SKM-1 treated with dmso at 0.1 percent for 144 hours (cell line): Measurements from ENCODE around the gene NF1.
"Not testable (repeated sequence)": the region's sequence is repeated elsewhere in the genome, so short reads cannot be mapped to it uniquely, and the experiment has no call there.

Source experiments
- DNase-seq: peaks from one replicate; lab custom pipeline; 2025; ENCODE audit not compliant: unreplicated experiment; lab: John Stamatoyannopoulos, UW

NF1 gene

GRCh38 chr17:31176143-31176542 lies 81.4 kb downstream of the NF1 start:
- DNase-seq: not testable (repeated sequence)

DNA sequence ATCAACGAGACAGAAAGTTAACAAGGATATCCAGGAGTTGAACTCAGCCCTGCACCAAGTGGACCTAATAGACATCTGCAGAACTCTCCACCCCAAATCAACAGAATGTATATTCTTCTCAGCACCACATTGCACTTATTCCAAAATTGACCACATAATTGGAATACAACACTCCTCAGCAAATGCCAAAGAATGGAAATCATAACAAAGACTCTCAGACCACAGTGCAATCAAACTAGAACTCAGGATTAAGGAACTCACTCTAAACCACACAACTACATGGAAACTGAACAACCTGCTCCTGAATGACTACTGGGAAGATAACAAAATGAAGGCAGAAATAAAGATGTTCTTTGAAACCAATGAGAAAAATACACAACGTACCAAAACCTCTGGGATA lies 84.2 kb downstream of the NF1 start:
- DNase-seq: not testable (repeated sequence)

- DNase-seq: no peak
These were observed 100.5 kb downstream of the NF1 start for GRCh38 chr17:31195305-31195704.

- DNase-seq: no peak
These were observed 103.2 kb downstream of the NF1 start for GRCh38 chr17:31198026-31198425.

DNA sequence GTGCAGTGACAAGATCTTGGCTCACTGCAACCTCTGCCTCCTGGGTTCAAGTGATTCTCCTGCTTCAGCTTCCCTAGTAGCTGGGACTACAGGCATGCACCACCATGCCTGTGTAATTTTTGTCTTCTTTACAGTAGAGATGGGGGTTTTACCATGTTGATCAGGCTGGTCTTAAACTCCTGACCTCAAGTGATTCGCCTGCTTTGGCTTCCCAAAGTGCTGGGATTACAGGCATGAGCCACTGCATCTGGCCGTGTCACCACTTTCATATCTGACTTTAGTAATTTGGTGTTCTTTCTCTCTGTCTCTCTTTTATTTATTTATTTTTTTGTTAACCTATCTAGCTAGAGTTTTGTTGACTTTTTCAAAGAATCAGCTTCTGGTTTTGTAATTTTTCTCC lies 103.9 kb downstream of the NF1 start:
- not testable (repeated sequence) for DNase-seq

GRCh38 chr17:31200287-31200686 lies 105.5 kb downstream of the NF1 start:
- no peak for DNase-seq

GRCh38 chr17:31202968-31203367 lies 108.2 kb downstream of the NF1 start:
- no peak for DNase-seq

- no peak for DNase-seq
These were observed 116.7 kb downstream of the NF1 start for GRCh38 chr17:31211352-31212012.

GRCh38 chr17:31216031-31216751 lies 121.4 kb downstream of the NF1 start:
- DNase-seq: peak; percentile 20

GRCh38 chr17:31224366-31224765 lies 129.6 kb downstream of the NF1 start:
- no peak for DNase-seq

DNA sequence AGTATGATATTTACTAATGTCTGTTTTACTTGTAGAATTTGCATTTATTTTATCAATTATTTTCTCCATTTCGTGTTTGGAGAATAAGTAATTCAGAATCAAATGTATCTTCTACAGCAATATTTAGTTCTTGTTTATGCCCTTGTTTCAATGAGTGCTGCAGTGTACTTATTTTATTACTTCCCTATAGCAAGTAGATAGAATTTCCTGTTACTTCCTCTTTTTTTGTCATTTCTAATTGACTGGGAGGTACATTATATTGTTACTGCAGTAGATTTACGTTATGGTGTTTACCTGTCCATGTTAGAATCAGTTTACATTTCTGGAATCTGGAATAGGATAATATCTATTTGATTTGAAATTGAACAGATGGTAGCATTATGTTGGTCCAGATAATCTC lies 131.1 kb downstream of the NF1 start:
- peak; percentile 79 for DNase-seq

- DNase-seq: peak; percentile 10
These were observed 131.6 kb downstream of the NF1 start for GRCh38 chr17:31226373-31226772.

- DNase-seq: no peak
These were observed 132.2 kb downstream of the NF1 start for GRCh38 chr17:31226950-31227349.

GRCh38 chr17:31231852-31232251 lies 137.1 kb downstream of the NF1 start:
- no peak for DNase-seq

DNA sequence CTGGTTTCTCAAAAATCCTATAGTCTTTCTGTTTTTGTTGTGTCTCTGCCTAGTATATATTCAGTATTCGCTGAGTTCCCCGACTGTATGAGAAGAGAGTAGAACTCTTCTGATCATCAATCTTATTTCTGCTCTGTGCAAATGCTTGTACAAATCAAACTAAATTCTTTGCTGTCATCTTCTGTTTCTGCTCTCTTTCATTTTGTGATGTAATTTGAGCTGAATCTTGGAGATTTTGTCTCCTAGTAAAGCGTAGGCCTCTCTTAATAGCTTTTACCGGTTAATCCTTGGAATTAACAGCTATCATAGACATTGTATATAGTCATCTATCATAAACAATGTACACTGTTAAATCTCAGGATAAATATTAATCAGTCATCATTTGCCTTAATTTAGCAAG lies 140.3 kb downstream of the NF1 start:
- no peak for DNase-seq

DNA sequence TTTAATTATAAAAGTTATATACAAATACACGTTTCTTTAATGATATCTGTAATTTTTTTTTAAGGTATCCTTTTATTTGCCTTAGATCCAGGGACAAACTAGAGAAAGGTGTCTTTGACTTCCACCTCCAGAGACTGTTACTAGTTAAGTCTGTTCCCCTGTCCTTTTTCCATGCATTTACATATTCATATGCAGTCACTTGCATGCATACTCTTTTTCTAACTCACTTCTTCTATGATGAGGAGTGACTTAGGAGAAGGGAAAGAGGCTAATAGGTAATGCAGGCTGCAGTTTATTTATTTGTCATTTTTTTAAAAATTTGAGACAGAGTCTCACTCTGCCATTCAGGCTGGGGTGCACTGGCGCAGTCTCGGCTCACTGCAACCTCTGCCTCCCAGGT lies 141.4 kb downstream of the NF1 start:
- no peak for DNase-seq

DNA sequence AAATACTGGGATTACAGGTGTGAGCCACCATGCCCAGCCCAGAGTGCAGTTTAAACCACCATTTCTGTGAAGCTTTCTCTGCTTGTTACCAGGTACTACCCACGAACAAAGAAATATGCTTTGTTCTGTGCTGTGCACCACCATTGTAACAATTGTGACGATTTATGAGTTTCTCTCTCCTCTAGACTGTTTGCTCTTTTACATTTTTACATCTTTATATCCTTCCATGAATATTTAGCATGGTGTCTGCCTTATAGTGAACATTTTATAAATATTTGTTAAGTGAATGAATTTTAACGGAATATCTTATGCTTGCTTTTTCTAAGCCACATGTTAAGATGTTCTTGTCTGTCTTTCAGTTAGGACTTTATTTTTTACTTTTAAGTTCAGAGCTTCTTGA lies 141.9 kb downstream of the NF1 start:
- no peak for DNase-seq

DNA sequence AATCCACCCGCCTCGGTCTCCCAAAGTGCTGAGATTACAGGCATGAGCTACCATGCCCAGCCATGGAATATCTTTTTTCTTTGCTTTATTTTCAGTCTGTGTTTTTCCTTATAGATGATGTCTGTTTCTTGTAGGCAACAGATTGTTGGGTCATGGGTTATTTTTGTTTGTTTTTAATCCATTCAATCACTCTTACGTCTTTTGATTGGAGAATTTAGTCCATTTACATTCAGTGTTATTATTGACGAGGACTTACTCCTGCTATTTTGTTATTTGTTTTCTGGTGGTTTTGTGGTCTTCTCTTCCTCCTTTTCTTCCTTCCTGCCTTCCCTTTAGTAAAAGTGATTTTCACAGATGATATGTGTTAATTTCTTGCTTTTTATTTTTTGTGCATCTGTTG lies 146.3 kb downstream of the NF1 start:
- DNase-seq: no peak

DNA sequence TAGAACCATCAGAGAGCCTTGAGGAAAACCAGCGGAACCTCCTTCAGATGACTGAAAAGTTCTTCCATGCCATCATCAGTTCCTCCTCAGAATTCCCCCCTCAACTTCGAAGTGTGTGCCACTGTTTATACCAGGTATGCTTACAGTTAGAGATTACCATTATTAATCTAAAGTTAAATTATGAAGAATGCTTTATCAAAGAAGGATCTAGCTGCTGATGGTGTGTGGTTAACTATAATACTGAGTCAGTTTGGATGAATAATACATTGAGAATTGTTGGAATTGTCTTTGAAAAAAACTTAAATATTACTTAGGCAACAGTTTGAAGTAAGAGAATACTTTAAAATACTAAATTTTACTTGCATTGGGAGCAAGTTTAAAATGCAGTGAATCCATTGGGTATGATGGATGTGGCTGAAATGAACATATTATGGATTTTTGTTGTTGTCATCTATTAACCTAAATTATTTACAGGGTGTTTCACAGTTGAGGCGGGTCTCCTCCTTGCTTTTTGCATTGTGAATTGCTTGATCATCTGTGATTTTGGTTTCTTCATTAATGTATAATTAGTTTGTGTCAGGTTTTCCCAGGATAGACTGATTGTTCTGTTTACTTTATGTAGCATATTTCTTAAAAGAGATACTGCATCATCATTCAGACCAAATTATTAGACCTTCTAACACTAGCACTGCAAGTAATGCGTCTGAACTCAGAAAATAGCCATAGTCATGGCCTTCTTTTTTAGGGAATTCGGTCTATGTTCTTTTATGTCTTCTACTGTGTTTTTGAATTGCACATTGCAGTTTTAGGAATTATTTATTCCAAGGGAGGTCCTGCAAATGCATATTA lies 154.4 kb downstream of the NF1 start:
- DNase-seq: no peak

DNA sequence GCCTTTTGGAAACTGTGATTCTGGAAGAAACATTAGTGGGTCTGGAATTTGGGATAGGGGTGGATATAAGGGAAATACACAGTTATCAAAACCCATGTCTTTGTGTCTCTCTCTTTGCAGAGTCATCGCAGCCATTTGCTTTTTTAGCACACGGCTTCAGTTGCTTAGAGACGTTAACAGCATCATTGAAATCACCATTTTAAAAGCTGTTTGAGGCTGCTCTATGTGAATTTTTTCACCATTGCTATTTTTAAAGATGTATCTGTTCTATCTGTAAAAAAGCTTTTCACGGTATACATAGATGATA lies 155.0 kb downstream of the NF1 start:
- no peak for DNase-seq

DNA sequence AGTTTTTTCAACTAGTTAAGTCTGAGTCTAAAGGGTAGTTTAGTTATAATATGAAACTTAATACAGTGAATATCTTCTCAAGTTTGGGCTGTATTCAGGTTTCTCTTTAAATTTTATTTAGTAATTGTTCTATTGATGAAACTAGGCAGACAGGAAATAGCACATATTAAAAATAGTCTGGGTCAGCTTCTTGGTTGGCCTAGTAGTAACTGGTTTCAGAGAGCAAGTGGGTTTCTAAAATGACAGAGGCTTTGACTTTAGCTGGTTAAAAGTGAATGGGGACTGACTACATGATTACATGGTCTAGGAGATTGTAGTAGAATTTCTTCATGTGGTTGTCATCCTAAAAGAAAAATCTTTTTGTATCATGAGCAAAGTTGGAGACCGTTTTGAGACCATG lies 155.5 kb downstream of the NF1 start:
- no peak for DNase-seq
